ENCODE measurements around the gene MED10.

MED10 gene

DNA sequence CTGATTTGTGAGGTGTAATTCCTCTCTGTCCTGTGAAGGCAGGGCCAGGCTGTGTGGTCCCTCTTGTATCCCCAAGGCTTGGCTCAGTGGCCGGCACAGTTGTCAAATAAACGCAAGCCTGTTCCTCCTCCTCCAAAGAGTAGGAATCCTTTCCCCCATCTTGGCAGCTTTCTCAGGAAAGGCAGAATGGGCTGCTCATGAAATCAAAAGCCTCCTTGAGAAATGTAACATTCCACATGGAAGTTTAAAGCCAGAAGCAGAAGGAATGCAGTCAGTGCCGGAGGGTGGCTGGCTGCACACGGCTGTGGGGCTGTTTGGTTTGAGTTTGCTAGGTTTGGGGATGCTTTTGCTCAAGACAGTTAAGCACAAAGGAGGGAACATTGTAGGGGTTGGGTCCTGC is 34.5 kb upstream of the MED10 start:
- no peak for DNase-seq (ENCODE audit: low read depth, low spot score)
- Histone ChIP-seq H3K9me3 (ENCODE audit: low read depth, low read length) (no peaks in the 10 kb centered on the region), H3K9ac (ENCODE audit: insufficient read length) (no peak overlapping the region), H3K4me3 (no peak overlapping the region), H3K36me3 (ENCODE audit: insufficient read depth, low read length) (no peaks in the 10 kb centered on the region), H3K27ac (no peak overlapping the region)
- no peak for TF ChIP-seq FOXP2 (optimal IDR thresholded peaks at IDR 0.05; ENCODE audit: control extremely low read depth, extremely low read length, insufficient read depth)
- no peak for TF ChIP-seq EZH2 (IDR thresholded peaks at IDR 0.05)
- TF ChIP-seq POLR2AphosphoS5 (IDR thresholded peaks at IDR 0.05; ENCODE audit: borderline replicate concordance, low read depth, low read length), result no peak

DNA sequence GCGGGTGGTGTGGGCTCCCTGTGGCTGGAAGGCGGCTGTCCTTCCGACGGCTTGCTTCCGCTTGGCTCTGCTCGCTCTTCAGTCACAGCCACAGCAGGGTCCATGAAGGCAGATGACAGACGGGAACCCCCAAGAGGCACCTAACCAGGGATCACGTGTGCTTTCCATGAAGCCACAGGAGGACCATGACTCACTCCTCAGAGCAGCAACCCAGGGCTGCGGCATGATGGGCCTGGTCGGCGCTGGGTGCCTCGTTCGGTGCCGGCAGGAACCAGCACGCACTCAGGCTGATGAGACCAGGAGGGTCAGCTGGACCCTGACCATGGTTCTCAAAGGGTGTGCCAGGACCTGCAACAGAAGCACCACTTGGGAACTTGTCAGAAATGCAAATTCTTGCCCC is 32.8 kb upstream of the MED10 start:
- TF ChIP-seq FOXP2 (optimal IDR thresholded peaks at IDR 0.05; ENCODE audit: control extremely low read depth, extremely low read length, insufficient read depth) (no peak), POLR2AphosphoS5 (IDR thresholded peaks at IDR 0.05; ENCODE audit: borderline replicate concordance, low read depth, low read length) (no peak), EZH2 (IDR thresholded peaks at IDR 0.05) (no peak)
- H3K9me3 ChIP-seq (ENCODE audit: low read depth, low read length), result no peaks in the 10 kb centered on the region
- H3K27ac ChIP-seq, result no peak overlapping the region
- no peaks in the 10 kb centered on the region for H3K36me3 ChIP-seq (ENCODE audit: insufficient read depth, low read length)
- H3K9ac ChIP-seq (ENCODE audit: insufficient read length), result no peak overlapping the region
- H3K4me3 ChIP-seq, result no peak overlapping the region
- DNase-seq (ENCODE audit: low read depth, low spot score), result no peak

DNA sequence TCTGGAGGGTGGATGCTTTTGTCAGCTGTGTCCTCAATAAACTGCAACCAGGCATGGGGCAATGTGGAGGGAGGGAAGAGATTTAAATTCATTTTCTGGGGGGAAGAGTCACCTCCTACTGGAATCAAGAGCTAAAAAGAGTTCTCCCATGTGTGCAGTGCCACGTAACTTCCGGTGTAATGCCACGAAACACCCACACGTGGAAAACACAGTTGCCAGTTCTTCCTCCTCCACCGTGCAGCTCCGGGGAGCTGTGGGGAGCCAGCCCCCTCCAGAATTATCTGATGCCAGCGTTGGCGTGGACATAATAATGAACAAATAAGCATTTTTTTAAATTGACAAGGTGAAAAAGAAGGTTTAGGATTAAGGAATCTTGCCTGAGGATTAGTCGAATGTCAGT is 32.1 kb upstream of the MED10 start:
- H3K9me3 ChIP-seq (ENCODE audit: low read depth, low read length), result no peaks in the 10 kb centered on the region
- DNase-seq (ENCODE audit: low read depth, low spot score), result no peak
- TF ChIP-seq EZH2 (IDR thresholded peaks at IDR 0.05) (no peak), POLR2AphosphoS5 (IDR thresholded peaks at IDR 0.05; ENCODE audit: borderline replicate concordance, low read depth, low read length) (no peak), FOXP2 (optimal IDR thresholded peaks at IDR 0.05; ENCODE audit: control extremely low read depth, extremely low read length, insufficient read depth) (no peak)

DNA sequence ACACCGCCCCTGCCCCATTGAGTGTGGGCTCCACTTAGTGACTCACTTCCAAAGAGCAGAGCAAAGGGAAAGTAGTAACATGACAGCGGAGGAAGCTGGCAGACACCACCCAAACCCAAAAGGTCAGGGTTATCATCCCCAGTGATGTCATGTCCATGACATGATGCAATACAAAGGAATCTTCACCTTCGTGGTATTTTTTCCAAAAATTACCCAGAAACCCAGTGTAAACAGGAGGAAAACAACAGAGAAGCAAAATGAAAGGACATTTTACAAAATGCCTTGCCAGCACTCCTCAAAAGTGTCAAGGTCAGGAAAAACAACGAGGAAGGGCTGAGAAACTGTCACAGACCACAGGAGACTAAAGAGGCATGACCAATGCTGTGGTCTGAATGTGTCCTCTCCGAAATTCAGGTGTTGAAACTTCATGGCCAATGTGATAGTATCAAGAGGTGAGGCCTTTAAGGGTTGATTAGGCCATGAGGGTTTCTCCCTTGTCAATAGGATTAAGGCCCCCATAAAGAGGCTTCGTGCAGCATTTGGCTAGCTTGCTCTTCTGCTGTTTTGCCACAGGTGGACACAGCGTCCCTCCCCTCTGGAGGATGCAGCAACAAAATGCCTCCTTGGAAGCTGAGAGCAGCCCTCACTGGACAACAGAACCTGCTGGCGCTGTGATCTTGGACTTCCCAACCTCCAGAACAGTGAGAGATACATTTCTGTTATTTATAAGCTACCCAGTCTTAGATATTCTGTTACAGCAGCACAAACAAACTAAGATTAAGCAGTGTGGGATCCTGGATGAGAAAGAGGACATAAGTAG is 30.5 kb upstream of the MED10 start:
- DNase-seq (ENCODE audit: low read depth, low spot score), result no peak
- no peak for TF ChIP-seq POLR2AphosphoS5 (IDR thresholded peaks at IDR 0.05; ENCODE audit: borderline replicate concordance, low read depth, low read length)
- TF ChIP-seq EZH2 (IDR thresholded peaks at IDR 0.05), result no peak
- no peak for TF ChIP-seq FOXP2 (optimal IDR thresholded peaks at IDR 0.05; ENCODE audit: control extremely low read depth, extremely low read length, insufficient read depth)
- Histone ChIP-seq H3K9me3 (ENCODE audit: low read depth, low read length) (no peaks in the 10 kb centered on the region), H3K27ac (no peak overlapping the region), H3K4me3 (no peak overlapping the region), H3K36me3 (ENCODE audit: insufficient read depth, low read length) (no peaks in the 10 kb centered on the region), H3K9ac (ENCODE audit: insufficient read length) (no peak overlapping the region)

More for the DNA sequence above, 32.1 kb upstream of the MED10 start:
- Histone ChIP-seq H3K9ac (ENCODE audit: insufficient read length) (no peak overlapping the region), H3K4me3 (no peak overlapping the region), H3K27ac (no peak overlapping the region), H3K36me3 (ENCODE audit: insufficient read depth, low read length) (no peaks in the 10 kb centered on the region)

DNA sequence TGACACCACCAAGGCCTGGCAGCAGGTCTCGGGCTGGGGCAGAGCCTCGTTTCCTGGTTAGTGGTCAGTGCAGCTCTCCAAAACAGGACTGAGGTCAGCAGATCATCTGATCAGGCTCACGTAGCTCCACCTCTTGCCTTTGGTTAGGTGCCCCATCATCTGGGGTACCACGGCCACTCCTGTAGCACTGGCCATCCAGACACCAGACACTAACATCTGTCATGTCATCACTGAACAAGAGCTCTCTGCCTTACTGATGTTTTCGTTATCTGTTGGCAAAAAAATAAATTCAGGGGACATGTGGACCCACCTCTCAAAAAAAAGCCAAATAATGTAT is 29.9 kb upstream of the MED10 start:
- Histone ChIP-seq H3K9me3 (ENCODE audit: low read depth, low read length) (no peaks in the 10 kb centered on the region), H3K4me3 (no peak overlapping the region), H3K36me3 (ENCODE audit: insufficient read depth, low read length) (no peaks in the 10 kb centered on the region), H3K27ac (no peak overlapping the region), H3K9ac (ENCODE audit: insufficient read length) (no peak overlapping the region)
- TF ChIP-seq FOXP2 (optimal IDR thresholded peaks at IDR 0.05; ENCODE audit: control extremely low read depth, extremely low read length, insufficient read depth) (no peak), EZH2 (IDR thresholded peaks at IDR 0.05) (no peak), POLR2AphosphoS5 (IDR thresholded peaks at IDR 0.05; ENCODE audit: borderline replicate concordance, low read depth, low read length) (no peak)
- DNase-seq (ENCODE audit: low read depth, low spot score), result no peak

DNA sequence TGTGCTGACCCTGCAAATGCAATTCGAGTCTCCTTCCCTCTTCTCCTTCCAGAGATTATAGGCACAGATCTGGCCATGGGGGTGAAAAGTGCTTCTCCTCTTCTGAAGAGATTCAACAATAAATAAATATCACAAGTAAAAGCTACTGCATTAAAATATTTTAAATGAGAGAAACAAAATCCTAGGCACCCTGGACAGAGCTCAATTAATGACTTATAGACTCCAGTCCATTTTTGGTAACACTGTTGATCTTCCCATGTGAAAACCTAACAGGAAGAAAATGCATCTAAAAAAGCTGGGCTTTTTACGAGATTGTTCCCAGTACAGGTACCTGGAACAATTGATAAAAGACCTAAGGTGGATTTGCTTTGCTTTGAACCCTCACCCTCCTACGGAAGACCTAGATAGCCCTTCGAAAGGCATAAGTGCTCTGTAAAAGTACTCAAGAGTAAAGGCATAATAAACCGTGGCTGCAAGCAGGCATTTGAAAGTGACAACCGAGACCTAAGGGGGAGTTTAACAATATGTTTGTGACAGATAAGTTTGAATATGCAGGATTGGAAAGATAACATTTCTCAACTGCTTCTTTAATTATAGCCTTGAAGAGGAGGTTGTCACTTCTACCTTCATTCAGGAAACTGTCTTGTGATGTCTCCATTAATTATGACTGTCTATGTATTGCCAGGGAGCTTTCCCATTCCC is 29.4 kb upstream of the MED10 start:
- no peak overlapping the region for H3K9ac ChIP-seq (ENCODE audit: insufficient read length)
- no peak overlapping the region for H3K27ac ChIP-seq
- H3K4me3 ChIP-seq, result no peak overlapping the region
- TF ChIP-seq EZH2 (IDR thresholded peaks at IDR 0.05) (no peak), FOXP2 (optimal IDR thresholded peaks at IDR 0.05; ENCODE audit: control extremely low read depth, extremely low read length, insufficient read depth) (no peak), POLR2AphosphoS5 (IDR thresholded peaks at IDR 0.05; ENCODE audit: borderline replicate concordance, low read depth, low read length) (no peak)
- H3K36me3 ChIP-seq (ENCODE audit: insufficient read depth, low read length), result no peaks in the 10 kb centered on the region
- no peaks in the 10 kb centered on the region for H3K9me3 ChIP-seq (ENCODE audit: low read depth, low read length)
- no peak for DNase-seq (ENCODE audit: low read depth, low spot score)

DNA sequence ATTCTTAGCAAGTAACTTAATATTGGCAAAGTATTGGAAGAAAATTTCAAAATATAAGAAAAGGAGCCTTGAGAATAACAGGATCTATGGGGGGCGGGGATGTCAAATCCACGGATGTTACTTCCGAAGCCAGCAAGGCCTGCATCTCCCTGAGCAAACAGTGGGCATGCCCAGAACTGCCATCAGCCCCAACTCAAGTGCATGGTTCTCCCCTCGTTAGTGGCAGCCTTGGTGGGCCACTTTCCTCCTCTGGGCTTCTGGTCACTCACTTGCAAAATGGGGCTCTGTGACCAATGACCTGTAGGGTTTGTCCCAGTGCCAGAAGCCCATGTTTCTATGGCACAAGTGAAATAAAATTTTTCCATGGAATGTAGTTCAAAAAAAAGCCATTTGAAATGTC is 27.2 kb upstream of the MED10 start:
- Histone ChIP-seq H3K9ac (ENCODE audit: insufficient read length) (no peak overlapping the region), H3K36me3 (ENCODE audit: insufficient read depth, low read length) (no peaks in the 10 kb centered on the region), H3K9me3 (ENCODE audit: low read depth, low read length) (no peaks in the 10 kb centered on the region), H3K27ac (no peak overlapping the region), H3K4me3 (no peak overlapping the region)
- no peak for DNase-seq (ENCODE audit: low read depth, low spot score)
- TF ChIP-seq EZH2 (IDR thresholded peaks at IDR 0.05), result no peak
- TF ChIP-seq FOXP2 (optimal IDR thresholded peaks at IDR 0.05; ENCODE audit: control extremely low read depth, extremely low read length, insufficient read depth), result no peak
- no peak for TF ChIP-seq POLR2AphosphoS5 (IDR thresholded peaks at IDR 0.05; ENCODE audit: borderline replicate concordance, low read depth, low read length)

DNA sequence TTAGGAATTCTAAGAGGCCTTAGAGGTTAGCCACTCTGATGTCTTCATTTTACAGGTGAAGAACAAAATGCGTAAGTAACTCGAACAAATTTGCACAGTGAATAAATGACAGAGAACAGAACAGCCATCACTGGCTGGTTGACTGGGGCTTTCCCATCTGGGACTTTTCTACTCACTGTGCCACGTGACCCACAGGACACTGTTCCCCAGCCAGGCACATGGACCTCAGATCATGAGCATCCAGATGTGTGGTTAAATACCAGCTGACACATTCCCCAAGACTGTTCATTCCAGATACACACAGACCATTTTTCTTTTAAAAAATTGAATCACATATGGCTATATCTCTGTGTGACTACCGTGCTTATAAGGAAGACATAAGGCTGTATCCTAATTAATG is 25.8 kb upstream of the MED10 start:
- DNase-seq (ENCODE audit: low read depth, low spot score), result no peak
- no peaks in the 10 kb centered on the region for H3K36me3 ChIP-seq (ENCODE audit: insufficient read depth, low read length)
- H3K4me3 ChIP-seq, result no peak overlapping the region
- no peaks in the 10 kb centered on the region for H3K9me3 ChIP-seq (ENCODE audit: low read depth, low read length)
- H3K9ac ChIP-seq (ENCODE audit: insufficient read length), result no peak overlapping the region
- no peak for TF ChIP-seq POLR2AphosphoS5 (IDR thresholded peaks at IDR 0.05; ENCODE audit: borderline replicate concordance, low read depth, low read length)
- no peak for TF ChIP-seq EZH2 (IDR thresholded peaks at IDR 0.05)
- TF ChIP-seq FOXP2 (optimal IDR thresholded peaks at IDR 0.05; ENCODE audit: control extremely low read depth, extremely low read length, insufficient read depth), result no peak
- no peak overlapping the region for H3K27ac ChIP-seq

Data from SK-N-MC (cell line).